PC-3 (cell line): Measurements from ENCODE around the gene CCDC122. TPM values are rescaled to one million over a fixed set of nuclear protein-coding genes. Genes with fewer than 3 reads are reported as not detected.

Source experiments
- ATAC-seq: fragments of 200-7000 bp; cut with Tn5 transposase; 2 replicates; pipeline ENCODE4 v1.9.1; 2020; ENCODE audit warnings: mild to moderate bottlenecking, moderate library complexity
- BruUV-seq: library from RNA; stranded (reverse); fragments of 400-500 nt; replicated peaks from 2 replicates; lab custom pipeline; 2021; lab: Mats Ljungman, UMichigan
- CTCF ChIA-PET: fragments of 300-600 bp; sonication (Branson Sonifier 250); formaldehyde crosslinking; loops from one replicate; lab custom pipeline; 2022; ENCODE audit warnings: antibody characterized with exemption; lab: Charles Lee
- POLR2A ChIA-PET: fragments of 300-600 bp; sonication (Branson Sonifier 250); formaldehyde crosslinking; loops from one replicate; lab custom pipeline; 2022; ENCODE audit warnings: antibody characterized with exemption; ENCODE audit not compliant: unreplicated experiment; lab: Charles Lee
- DNase-seq: peaks from one replicate; pipeline ENCODE4 v3.0.0-alpha.2; 2015
- H2AFZ ChIP-seq: fragments of 300-600 bp; sonication (generic); 2 replicates; pipeline ENCODE4 v1.6.0; 2016; ENCODE audit warnings: antibody characterized with exemption, low read length
- H3F3A ChIP-seq: fragments of 300-600 bp; sonication (generic); one replicate; pipeline ENCODE4 v1.6.0; 2017; ENCODE audit warnings: antibody characterized with exemption, low read length, control low read depth, mild to moderate bottlenecking; ENCODE audit not compliant: unreplicated experiment
- H3K27ac ChIP-seq: fragments of 300-600 bp; sonication (generic); 2 replicates; pipeline ENCODE4 v1.5.1; 2016; ENCODE audit warnings: mild to moderate bottlenecking, low read length
- H3K27me3 ChIP-seq: fragments of 300-600 bp; sonication (generic); 2 replicates; pipeline ENCODE4 v1.6.1; 2016; ENCODE audit warnings: low read length, mixed read lengths
- H3K36me3 ChIP-seq: fragments of 300-600 bp; sonication (generic); 2 replicates; pipeline ENCODE4 v1.6.1; 2016; ENCODE audit warnings: low read depth, mixed run types, low read length, mixed read lengths
- H3K4me1 ChIP-seq: fragments of 300-600 bp; sonication (generic); 2 replicates; pipeline ENCODE4 v1.5.1; 2016; ENCODE audit warnings: low read length; ENCODE audit not compliant: insufficient read depth
- H3K4me2 ChIP-seq: fragments of 300-600 bp; sonication (generic); 2 replicates; pipeline ENCODE4 v1.6.0; 2016; ENCODE audit warnings: low read length
- H3K4me3 ChIP-seq: fragments of 300-600 bp; sonication (generic); 2 replicates; pipeline ENCODE4 v1.5.1; 2016; ENCODE audit warnings: mild to moderate bottlenecking, low read length, mixed read lengths
- H3K79me2 ChIP-seq: fragments of 300-600 bp; sonication (generic); 2 replicates; pipeline ENCODE4 v1.6.1; 2017; ENCODE audit warnings: low read length, mixed read lengths
- H3K9ac ChIP-seq: fragments of 300-600 bp; sonication (generic); 2 replicates; pipeline ENCODE4 v1.6.0; 2016; ENCODE audit warnings: mild to moderate bottlenecking, low read length
- H3K9me2 ChIP-seq: fragments of 300-600 bp; sonication (generic); replicated peaks from 2 replicates; pipeline ENCODE4 v1.6.1; 2016; ENCODE audit warnings: mixed run types, low read length, mixed read lengths
- H3K9me3 ChIP-seq: fragments of 300-600 bp; sonication (generic); 2 replicates; pipeline ENCODE4 v1.6.1; 2016; ENCODE audit warnings: low read length, mixed read lengths
- H4K20me1 ChIP-seq: fragments of 300-600 bp; sonication (generic); 2 replicates; pipeline ENCODE4 v1.6.1; 2016; ENCODE audit warnings: low read length, mixed read lengths
- EZH2 ChIP-seq: fragments of 300-600 bp; sonication (generic); IDR thresholded peaks from one replicate; pipeline ENCODE4 v1.6.1; 2017; ENCODE audit warnings: antibody characterized with exemption, mild to moderate bottlenecking, low read length; ENCODE audit not compliant: unreplicated experiment
- EZH2phosphoT487 ChIP-seq: fragments of 300-600 bp; sonication (generic); IDR thresholded peaks from 2 replicates; pipeline ENCODE4 v1.6.1; 2018; ENCODE audit warnings: mild to moderate bottlenecking, antibody characterized with exemption, low read length, borderline replicate concordance
- intact Hi-C: fragments of 100-400 bp; cut with micrococcal nuclease; formaldehyde crosslinking; loops from 2 replicates; pipeline ENCODE4 v1.9.0; 2023
- total RNA-seq: library from RNA; depleted of rRNA; stranded (reverse); fragments of >200 nt; gene quantifications from 2 replicates; pipeline ENCODE4 v1.2.3, GENCODE V29; 2014
- TF ChIP-seq, protein P1 (sequence below): fragments of 300-600 bp; sonication (generic); conservative IDR thresholded peaks from 2 replicates; pipeline ENCODE4 v1.5.1; 2017; ENCODE audit warnings: antibody characterized with exemption, low read depth, mild to moderate bottlenecking, low read length

Gene CCDC122
- total RNA-seq, 1 experiment from 2014 or later = 4.6 TPM

DNA sequence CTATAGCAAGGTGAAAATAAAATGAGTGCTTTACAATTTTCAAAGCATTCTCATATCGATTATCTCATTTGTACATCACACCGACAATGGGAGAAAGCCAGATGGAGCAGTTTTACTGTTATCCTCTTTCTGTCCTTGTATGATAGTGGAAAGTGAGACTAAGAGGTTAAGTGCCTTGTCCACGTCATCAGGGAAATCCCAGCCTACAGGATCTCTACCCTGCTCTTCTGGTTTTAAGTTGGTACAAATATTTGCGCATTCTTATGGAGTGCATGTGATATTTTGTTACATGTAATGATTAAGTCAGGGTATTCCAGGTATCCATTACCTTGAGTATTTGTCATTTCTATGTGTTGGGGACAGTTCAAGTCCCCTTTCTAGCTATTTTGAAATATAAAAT, 80.3 kb downstream of the CCDC122 start:
- H3K79me2 ChIP-seq = no peaks in the 10 kb centered on the region
- CTCF ChIA-PET = no interaction called here

DNA sequence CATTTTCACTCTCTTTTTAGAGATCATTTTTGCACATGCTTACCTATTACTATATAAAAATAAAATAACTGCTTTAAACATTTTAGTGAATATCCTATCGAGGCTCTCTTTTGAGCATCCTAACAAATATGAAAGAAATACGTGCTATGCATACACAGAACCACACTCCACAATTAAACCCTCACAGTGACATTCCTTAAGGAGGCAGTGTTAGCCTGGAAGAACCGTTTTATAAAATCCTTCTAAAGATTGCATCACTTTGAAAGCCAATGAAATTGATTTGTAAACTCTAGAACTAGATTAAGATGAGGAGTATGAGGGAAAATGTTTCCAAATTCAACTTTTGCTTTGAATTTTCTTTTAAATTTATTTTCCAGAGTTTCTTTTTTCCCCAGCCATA, 81.7 kb downstream of the CCDC122 start:
- ATAC-seq (no peak), DNase-seq (no peak)
- Histone ChIP-seq H3K27ac (no peak overlapping the region), H3K36me3 (no peaks in the 10 kb centered on the region), H4K20me1 (no peaks in the 10 kb centered on the region), H3K27me3 (no peaks in the 10 kb centered on the region), H3K4me3 (no peak overlapping the region), H3F3A (no peaks in the 10 kb centered on the region), H3K9ac (no peak overlapping the region), H3K9me3 (no peaks in the 10 kb centered on the region), H3K4me1 (peaks cover 20% of the 10 kb centered on the region), H3K9me2 (no peaks in the 10 kb centered on the region), H2AFZ (no peak overlapping the region), H3K4me2 (no peak overlapping the region), H3K79me2 (no peaks in the 10 kb centered on the region)
- TF ChIP-seq EZH2 (no peak), EZH2phosphoT487 (no peak)
- TF ChIP-seq, protein P1, sequence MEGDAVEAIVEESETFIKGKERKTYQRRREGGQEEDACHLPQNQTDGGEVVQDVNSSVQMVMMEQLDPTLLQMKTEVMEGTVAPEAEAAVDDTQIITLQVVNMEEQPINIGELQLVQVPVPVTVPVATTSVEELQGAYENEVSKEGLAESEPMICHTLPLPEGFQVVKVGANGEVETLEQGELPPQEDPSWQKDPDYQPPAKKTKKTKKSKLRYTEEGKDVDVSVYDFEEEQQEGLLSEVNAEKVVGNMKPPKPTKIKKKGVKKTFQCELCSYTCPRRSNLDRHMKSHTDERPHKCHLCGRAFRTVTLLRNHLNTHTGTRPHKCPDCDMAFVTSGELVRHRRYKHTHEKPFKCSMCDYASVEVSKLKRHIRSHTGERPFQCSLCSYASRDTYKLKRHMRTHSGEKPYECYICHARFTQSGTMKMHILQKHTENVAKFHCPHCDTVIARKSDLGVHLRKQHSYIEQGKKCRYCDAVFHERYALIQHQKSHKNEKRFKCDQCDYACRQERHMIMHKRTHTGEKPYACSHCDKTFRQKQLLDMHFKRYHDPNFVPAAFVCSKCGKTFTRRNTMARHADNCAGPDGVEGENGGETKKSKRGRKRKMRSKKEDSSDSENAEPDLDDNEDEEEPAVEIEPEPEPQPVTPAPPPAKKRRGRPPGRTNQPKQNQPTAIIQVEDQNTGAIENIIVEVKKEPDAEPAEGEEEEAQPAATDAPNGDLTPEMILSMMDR = no peak
- no TSS peak for BruUV-seq
- CTCF ChIA-PET = no interaction called here
- POLR2A ChIA-PET = no interaction called here
- intact Hi-C loops = no loop called here

More for the DNA sequence above, 80.3 kb downstream of the CCDC122 start:
- BruUV-seq = no TSS peak
- no peak for ATAC-seq
- TF ChIP-seq, protein P1 = no peak
- TF ChIP-seq EZH2phosphoT487 (no peak), EZH2 (no peak)
- H3K27ac ChIP-seq = no peak overlapping the region
- H3K9ac ChIP-seq = no peak overlapping the region
- no peaks in the 10 kb centered on the region for H3K9me3 ChIP-seq
- peak; percentile 52 for DNase-seq
- no peaks in the 10 kb centered on the region for H3F3A ChIP-seq
- no peak overlapping the region for H2AFZ ChIP-seq
- POLR2A ChIA-PET = no interaction called here
- H3K4me3 ChIP-seq = no peak overlapping the region
- no peaks in the 10 kb centered on the region for H3K9me2 ChIP-seq
- intact Hi-C loops = no loop called here
- H3K4me2 ChIP-seq = no peak overlapping the region
- no peaks in the 10 kb centered on the region for H3K36me3 ChIP-seq
- H3K4me1 ChIP-seq = peaks cover 26% of the 10 kb centered on the region
- no peaks in the 10 kb centered on the region for H3K27me3 ChIP-seq
- H4K20me1 ChIP-seq = no peaks in the 10 kb centered on the region

DNA sequence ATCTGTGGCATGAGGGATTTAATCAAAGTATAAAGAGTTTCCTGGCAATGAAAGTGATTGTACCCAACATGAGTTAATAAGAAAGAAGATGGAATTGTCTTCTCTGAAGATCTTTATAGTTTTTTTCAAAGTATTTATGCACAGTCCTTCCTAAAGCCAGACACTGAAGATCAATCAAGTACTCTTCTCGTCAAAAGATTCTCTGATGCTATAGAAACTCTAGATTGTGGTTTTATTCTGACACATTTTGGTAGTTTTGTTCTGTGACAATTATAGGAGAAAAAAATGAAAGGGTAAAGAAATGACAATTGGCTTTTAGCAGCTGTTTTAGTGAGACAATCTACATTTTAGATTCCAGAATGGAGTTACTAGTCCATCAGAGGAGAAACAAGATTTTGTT, 82.4 kb downstream of the CCDC122 start:
- CTCF ChIA-PET = no interaction called here
- POLR2A ChIA-PET = no interaction called here
- H3K9me3 ChIP-seq = no peaks in the 10 kb centered on the region
- no peaks in the 10 kb centered on the region for H3F3A ChIP-seq
- no peaks in the 10 kb centered on the region for H3K36me3 ChIP-seq
- no peaks in the 10 kb centered on the region for H3K79me2 ChIP-seq
- H3K9me2 ChIP-seq = no peaks in the 10 kb centered on the region
- ATAC-seq (no peak), DNase-seq (no peak)
- TF ChIP-seq, protein P1 = no peak
- TF ChIP-seq EZH2phosphoT487 = no peak
- no peak for TF ChIP-seq EZH2
- peaks cover 13% of the 10 kb centered on the region for H3K4me1 ChIP-seq
- intact Hi-C loops = no loop called here
- H3K27ac ChIP-seq = no peak overlapping the region
- H3K4me3 ChIP-seq = no peak overlapping the region
- H3K27me3 ChIP-seq = no peaks in the 10 kb centered on the region
- no peak overlapping the region for H2AFZ ChIP-seq
- no TSS peak for BruUV-seq
- no peaks in the 10 kb centered on the region for H4K20me1 ChIP-seq
- H3K4me2 ChIP-seq = no peak overlapping the region
- H3K9ac ChIP-seq = no peak overlapping the region
